Fibroblast of villous mesenchyme (primary cell): ENCODE data around the gene ADCYAP1R1. TPM values are rescaled to one million over a fixed set of nuclear protein-coding genes. Genes with fewer than 3 reads are reported as not detected.

Experiments used
- DNase-seq: peaks from one replicate; pipeline ENCODE4 v3.0.0-alpha.2; 2010; ENCODE audit warnings: low read depth
- H3K4me3 ChIP-seq: 2 replicates; pipeline ENCODE4 v1.5.1; 2011; ENCODE audit warnings: low read depth, mild to moderate bottlenecking, low read length
- total RNA-seq: library from RNA; depleted of rRNA; stranded (reverse); fragments of >200 nt; gene quantifications from 2 replicates; pipeline ENCODE4 v1.2.3, GENCODE V29; 2012
- TF ChIP-seq, protein P1 (sequence below): IDR thresholded peaks from 2 replicates; pipeline ENCODE4 v1.5.1; 2012; ENCODE audit warnings: low read depth, mild to moderate bottlenecking, low read length; ENCODE audit not compliant: insufficient read depth

ADCYAP1R1 gene
- total RNA-seq, 1 donor = not detected

DNA sequence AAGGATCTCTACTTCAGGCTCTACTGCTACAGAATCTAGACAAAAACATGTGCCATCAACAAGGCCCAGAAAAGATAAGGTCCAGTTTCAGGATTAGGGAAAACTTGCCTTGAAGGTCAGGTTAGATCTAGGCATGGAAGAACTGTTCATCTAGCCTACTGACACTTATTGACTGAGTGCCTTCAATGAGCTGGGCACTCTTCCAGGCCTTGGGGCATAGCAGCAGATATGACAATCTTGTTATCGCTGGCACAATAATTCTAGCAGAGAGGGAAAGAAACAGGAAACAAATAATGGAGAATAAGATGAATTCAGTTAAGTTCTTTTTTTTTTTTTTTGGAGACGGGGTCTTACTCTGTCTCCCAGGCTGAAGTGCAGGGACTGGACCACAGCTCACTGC lies 71.6 kb downstream of the ADCYAP1R1 start:
- TF ChIP-seq, protein P1, sequence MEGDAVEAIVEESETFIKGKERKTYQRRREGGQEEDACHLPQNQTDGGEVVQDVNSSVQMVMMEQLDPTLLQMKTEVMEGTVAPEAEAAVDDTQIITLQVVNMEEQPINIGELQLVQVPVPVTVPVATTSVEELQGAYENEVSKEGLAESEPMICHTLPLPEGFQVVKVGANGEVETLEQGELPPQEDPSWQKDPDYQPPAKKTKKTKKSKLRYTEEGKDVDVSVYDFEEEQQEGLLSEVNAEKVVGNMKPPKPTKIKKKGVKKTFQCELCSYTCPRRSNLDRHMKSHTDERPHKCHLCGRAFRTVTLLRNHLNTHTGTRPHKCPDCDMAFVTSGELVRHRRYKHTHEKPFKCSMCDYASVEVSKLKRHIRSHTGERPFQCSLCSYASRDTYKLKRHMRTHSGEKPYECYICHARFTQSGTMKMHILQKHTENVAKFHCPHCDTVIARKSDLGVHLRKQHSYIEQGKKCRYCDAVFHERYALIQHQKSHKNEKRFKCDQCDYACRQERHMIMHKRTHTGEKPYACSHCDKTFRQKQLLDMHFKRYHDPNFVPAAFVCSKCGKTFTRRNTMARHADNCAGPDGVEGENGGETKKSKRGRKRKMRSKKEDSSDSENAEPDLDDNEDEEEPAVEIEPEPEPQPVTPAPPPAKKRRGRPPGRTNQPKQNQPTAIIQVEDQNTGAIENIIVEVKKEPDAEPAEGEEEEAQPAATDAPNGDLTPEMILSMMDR = no peak
- H3K4me3 ChIP-seq = no peak overlapping the region
- no peak for DNase-seq

DNA sequence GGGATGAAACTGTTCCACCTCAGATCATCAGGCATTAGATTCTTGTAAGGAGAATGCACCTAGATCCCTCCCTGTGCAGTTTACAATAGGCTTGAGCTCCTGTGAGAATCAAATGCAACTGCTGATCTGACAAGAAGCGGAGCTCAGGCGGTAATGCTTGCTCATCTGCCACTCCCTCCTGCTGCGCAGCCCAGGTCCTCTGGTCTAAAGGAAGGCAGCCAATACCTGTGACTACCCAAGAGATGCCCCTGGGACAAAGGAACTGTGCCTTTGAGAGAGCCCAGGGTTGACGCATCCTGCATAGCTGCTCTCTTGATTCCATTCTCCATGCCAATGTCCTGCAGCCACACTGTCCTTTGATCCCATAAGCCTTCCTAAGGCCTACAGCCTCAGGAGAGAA lies 73.1 kb downstream of the ADCYAP1R1 start:
- TF ChIP-seq, protein P1 = no peak
- no peak overlapping the region for H3K4me3 ChIP-seq

DNA sequence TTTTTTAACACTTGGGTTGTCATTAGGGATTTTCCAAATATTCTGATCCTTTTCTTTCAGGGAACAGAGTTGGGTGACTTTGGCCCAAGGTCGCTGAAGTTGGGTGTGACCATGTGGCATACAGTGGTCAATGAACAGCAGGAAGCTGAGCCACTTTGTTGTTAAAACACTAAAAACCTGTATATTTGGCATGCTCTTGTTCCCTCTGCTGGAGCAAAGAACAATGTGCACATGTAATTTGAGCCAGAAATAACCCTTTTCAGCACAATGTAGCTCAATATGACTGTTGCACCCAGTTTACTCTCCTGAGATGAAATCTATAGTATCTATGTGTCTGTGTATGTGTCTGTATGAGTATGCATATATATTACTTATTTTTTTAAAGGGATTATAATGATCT lies 74.9 kb downstream of the ADCYAP1R1 start:
- TF ChIP-seq, protein P1 = peak; percentile 25
- no peak overlapping the region for H3K4me3 ChIP-seq
- DNase-seq = peak; percentile 10

More for the DNA sequence above, 73.1 kb downstream of the ADCYAP1R1 start:
- no peak for DNase-seq

GRCh38 chr7:31129067-31129466 lies 77.0 kb downstream of the ADCYAP1R1 start:
- DNase-seq = no peak

GRCh38 chr7:31133497-31133896 lies 81.4 kb downstream of the ADCYAP1R1 start:
- H3K4me3 ChIP-seq = no peak overlapping the region
- DNase-seq = no peak
- TF ChIP-seq, protein P1 = no peak

More at GRCh38 chr7:31129067-31129466, 77.0 kb downstream of the ADCYAP1R1 start:
- TF ChIP-seq, protein P1 = no peak
- H3K4me3 ChIP-seq = no peak overlapping the region

- peak; percentile 61 for DNase-seq
- H3K4me3 ChIP-seq = no peak overlapping the region
- TF ChIP-seq, protein P1 = peak; percentile 73
These were observed 82.4 kb downstream of the ADCYAP1R1 start for GRCh38 chr7:31134246-31135188.
